ENCODE measurements around the gene CLHC1.
"Not testable (repeated sequence)": the region's sequence is repeated elsewhere in the genome, so short reads cannot be mapped to it uniquely, and the experiment has no call there.

CLHC1 gene

DNA sequence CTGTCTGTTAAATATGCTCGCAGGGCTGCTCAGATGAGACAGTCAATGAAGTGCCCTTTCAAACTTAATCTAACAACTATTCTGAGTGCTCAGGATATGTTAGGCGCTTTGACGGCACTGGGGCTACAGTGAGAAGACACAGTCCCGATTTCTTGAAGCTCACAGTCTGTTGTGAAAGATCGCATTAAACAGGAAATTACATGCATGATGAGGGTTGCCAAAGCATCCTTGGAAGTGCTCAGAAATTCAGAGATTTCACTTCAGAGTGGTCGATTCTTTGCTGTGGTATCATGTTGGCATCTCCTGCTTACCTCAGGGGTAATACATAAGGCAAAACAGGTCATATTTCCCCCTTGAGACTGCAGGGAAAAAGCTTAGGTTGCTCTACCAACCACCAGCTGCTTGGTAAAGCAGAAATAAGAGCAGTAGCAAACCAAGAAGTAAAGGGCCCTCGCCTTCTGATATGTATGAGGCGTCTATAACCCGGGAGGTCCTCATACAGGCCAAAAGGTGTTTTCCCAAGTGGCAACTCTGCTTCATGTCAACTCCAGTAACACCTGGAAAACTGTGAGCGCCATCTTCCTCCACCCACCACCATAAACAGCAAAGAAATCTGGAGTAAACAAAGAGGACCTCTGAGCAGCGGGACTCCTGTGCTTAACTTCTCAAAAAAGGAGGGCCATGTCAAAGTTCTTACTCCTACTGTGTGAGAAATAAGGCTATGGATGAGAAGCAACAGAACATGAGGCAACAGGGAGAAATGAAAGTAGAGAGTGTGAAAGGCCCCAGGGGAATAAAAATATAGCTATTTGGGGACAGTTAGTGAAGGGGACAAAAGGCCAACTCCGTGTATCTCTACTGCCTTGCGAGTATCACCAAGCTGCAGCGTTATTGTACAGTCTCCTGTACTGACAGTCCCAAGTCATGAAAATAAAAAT, 79.3 kb downstream of the CLHC1 start:
- DNase-seq: no peak

DNA sequence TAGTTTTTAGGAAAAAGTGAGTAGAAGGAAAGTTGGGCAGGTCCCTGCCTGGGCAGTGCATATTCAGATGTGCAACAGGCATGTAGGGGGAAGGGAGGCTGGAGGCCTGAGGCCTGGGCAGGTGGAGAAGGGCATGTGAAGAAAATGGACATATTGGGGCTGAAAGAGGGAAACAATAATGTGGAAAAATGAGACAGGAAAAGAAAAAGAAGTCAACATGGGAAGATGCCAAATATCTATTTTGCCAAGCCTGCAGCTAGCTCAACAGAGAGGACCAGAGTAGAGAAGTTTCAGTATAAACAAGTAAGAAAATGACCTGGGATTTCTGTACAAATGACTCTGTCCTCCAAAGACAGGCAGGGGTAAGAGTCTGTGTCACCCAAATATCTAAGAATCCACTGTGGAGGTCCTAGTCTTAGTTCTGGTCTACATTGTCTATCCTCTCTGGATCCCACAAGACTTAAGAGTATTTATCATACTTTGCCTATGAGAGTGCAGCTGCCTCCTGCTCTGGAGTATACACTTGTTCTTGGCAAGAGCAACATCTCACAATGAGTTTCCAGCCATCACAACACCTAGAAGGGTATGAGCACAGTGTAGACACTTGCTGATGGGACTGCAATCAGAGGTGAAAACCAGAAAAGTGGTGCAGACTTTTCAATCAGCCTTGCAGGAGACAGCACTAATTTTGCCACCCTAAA, 80.2 kb downstream of the CLHC1 start:
- DNase-seq: no peak

GRCh38 chr2:55150834-55151233, 81.3 kb downstream of the CLHC1 start:
- DNase-seq: no peak

DNA sequence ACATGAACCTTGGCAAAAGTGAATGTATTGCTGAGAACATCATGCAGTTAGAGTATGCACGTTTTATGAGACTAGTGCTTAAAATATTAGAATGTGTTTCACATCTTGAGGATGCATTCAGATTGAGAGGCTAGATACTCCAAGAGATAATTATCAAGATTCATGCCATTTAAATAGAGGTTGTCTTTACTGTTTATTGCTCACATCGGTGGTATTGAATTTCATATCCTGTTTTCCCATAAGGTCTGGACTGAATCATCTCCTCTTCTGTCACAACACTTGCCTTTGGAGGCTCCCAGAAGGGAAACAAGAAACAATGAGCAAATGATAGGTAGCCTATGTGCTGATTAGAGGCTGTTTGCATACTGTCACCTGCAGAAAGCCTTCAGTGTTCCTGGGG, 83.8 kb downstream of the CLHC1 start:
- DNase-seq: peak; percentile 60

GRCh38 chr2:55147531-55147930, 84.6 kb downstream of the CLHC1 start:
- DNase-seq: no peak

DNA sequence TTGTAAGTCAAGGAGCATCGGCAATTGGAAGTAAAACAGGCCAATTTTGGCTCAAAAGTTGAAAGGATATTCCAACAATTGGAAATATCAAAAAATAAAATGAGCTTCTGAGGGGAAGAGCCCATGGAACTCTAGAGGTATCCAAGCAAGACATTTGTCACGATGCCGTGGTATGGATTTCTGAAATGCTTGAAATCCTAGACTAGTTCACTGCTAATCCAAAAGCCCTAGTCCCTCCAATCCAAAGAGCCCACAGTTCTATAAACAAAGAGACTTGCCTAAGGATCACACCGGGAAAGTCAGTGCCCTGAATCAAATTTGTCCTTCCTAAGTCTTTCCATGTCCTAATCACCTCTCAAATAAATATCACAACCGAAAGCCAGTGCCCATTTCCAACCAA, 85.1 kb downstream of the CLHC1 start:
- no peak for DNase-seq

DNA sequence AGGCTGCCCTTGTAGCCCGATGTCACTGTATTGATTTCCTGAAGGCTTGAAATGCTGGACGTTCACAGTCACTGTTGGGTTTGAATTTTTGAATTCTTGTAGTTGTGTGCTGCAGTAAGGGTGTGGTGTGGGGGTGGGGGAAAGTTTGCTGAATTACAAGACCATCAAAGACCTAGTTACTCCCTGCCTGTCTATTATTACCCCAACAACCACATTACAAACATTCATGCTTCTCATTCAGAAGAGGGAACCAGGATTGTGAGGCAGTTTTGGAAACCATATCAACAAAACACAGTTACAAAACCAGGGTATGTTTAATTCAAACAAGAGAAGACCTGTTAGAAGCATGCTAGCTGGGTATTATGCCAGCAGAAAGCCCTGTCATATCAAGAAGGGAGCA, 85.8 kb downstream of the CLHC1 start:
- no peak for DNase-seq

DNA sequence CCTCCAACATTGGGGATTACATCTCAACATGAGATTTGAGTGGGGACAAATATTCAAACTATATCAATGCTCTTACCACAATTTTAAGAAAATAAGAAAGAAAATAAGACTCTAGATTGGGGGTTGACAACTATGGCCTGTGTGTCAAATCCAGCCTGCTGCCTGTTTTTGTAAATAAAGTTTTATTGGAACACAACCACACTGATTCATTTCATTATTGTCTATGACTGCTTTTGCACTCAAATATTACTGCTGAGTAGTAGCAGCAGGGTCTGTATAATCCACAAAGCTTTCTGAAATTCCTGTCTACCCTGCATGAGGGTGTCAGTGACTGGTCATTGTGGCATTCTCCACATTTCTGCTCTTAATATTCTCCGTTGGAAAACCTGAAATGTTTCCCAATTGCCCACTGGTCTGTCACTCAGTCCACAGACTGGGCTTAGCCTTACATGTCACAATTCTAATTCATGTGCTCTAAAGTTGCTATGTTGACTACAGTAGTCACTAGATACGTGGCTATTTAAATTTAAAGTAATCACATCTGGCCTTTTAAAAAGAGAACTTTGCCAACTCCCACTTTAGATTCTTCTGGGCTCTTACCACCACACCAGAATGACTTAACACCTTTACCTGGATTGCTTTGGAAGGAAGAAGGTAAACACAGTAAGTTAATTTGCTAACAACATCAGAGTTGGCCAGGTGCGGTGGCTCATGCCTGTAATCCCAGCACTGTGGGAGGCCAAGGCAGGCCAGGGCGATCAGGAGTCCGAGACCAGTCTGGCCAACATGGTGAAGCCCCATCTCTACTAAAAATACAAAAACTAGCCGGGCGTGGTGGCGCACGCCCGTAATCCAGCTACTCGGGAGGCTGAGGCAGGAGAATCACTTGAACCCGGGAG, 86.9 kb downstream of the CLHC1 start:
- no peak for DNase-seq

GRCh38 chr2:55143706-55144105, 88.4 kb downstream of the CLHC1 start:
- not testable (repeated sequence) for DNase-seq

GRCh38 chr2:55142518-55142917, 89.6 kb downstream of the CLHC1 start:
- DNase-seq: no peak

GRCh38 chr2:55141572-55142413, 90.3 kb downstream of the CLHC1 start:
- no peak for DNase-seq

DNA sequence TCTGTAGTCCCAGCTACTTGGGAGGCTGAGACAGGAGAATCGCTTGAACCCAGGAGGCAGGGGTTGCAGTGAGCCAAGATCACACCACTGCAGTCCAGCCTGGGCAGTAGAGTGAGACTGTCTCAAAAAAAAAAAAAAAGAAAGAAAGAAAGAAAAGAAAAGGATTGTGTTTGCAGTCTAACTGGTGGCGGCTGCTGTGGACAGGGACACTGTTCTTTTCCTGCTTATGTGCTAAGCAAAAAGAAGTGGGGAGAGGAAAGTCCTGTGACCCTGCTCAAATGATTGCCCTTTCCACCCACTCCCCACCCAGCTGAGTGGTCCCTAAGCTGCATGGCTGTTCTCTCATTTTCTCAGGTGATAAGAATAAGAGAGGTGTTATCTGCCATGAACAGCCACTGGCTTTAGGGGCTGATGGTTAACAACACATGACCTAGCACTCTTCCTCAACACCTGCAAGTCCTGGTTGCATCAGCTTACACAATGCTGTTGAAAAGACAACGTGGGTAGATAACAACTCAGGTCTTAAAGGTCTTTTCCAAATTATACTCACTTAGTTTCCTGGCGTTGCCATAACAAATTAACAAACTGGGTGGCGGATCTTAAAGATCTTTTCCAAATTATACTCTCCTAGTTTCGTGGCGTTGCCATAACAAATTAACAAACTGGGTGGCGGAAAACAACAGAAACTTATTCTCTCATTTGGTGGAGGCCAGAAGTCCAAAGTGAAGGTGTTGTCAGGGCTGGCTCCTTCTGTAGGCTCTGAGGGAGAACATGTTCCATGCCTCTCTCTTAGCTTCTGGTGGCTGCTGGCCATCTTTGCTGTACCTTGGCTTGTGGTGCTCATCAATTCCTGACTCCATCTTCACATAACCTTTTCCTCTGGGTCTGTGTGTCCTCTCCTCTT, 91.5 kb downstream of the CLHC1 start:
- DNase-seq: no peak

- DNase-seq: no peak
Observed at GRCh38 chr2:55139305-55139704, 92.8 kb downstream of the CLHC1 start.

- no peak for DNase-seq
Observed at GRCh38 chr2:55138882-55139229, 93.2 kb downstream of the CLHC1 start.

- DNase-seq: no peak
Observed at GRCh38 chr2:55138014-55138881, 93.8 kb downstream of the CLHC1 start.

DNA sequence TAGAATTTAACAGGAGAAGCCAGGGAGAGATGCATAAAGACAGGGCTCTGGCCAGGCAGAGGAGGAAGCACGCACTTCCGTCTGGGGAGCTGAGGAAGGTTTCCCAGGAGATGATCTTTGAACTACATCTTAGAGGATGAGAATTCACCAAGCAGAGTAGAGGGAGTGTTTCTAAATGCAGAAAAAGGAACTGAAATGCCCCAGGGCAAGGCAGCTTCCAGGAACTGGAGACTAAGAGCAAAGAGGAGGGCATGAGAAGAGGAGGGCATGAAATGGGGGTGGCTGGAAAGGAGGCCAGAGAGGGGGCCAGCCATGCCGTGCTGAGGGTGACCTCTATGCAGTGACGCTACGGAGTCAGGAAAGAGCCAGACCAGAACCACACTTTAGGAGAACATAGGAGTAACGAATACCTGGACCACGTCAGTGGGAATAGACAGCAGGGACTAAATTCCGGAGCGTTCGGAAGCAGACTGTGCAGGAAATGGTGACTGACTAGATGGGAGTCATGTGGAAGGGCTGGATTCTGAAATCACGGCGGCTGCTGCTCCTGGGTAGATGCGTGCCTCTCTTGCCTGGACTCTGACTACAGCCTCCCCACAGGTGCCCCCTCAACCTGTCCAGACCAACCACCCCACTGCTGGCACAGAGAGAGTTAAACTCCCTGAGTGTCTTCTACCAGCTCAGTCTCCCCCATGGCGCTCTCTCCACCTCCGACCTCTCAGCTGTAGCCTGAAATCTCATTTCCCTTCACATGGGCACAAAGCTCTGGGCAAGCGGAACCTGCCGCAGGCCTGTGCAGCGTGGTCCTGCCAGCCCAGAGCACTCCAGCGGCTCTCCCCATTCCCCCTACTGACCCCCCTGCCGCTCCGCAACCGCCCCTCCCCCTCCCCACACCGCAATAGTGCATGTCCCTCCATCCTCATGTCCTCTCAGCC, 94.8 kb downstream of the CLHC1 start:
- no peak for DNase-seq

DNA sequence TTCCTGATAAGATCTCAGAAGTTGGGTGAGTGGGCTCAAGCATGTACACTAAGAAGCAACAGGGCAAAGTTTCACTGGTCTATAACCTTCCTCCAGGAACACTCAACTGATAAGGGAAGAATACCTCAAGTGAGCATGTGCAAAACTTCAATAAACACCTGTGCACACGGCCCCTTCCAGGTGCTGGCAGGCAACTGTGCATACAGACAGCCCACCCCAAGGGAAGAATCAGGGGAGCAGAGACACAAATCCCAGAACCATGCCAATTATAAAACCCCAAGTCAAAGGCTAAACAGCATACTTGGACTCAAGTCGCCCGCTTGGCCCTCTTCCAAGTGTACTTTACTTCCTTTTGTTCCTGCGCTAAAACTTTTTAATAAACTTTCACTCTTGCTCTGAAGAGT, 96.0 kb downstream of the CLHC1 start:
- no peak for DNase-seq

DNA sequence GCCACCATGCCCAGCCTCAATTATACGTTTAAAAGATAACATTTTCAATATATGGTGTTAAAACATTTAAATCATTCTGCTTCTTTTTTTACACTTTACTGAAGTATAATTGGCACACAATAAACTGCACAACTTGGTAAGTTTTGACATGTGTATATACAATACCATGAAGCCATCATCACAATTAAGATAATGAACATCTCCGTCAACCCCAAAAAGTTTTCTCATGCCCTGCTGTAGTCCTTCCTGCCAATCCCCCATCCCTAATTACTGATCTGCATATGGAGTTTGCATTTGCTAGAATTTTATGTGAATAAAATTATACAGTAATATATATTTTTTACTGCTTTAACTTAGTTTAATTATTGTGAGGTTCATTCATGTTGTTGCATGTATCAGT, 96.6 kb downstream of the CLHC1 start:
- no peak for DNase-seq

GRCh38 chr2:55134316-55134706, 97.8 kb downstream of the CLHC1 start:
- DNase-seq: no peak
